Measurements from ENCODE around the gene TRAF2. TPM values are rescaled to one million over a fixed set of nuclear protein-coding genes. Genes with fewer than 3 reads are reported as not detected.
"Not testable (repeated sequence)": the region's sequence is repeated elsewhere in the genome, so short reads cannot be mapped to it uniquely, and the experiment has no call there.

Gene TRAF2
- total RNA-seq, 1 donor from 2014 or later, result 7.8 TPM

DNA sequence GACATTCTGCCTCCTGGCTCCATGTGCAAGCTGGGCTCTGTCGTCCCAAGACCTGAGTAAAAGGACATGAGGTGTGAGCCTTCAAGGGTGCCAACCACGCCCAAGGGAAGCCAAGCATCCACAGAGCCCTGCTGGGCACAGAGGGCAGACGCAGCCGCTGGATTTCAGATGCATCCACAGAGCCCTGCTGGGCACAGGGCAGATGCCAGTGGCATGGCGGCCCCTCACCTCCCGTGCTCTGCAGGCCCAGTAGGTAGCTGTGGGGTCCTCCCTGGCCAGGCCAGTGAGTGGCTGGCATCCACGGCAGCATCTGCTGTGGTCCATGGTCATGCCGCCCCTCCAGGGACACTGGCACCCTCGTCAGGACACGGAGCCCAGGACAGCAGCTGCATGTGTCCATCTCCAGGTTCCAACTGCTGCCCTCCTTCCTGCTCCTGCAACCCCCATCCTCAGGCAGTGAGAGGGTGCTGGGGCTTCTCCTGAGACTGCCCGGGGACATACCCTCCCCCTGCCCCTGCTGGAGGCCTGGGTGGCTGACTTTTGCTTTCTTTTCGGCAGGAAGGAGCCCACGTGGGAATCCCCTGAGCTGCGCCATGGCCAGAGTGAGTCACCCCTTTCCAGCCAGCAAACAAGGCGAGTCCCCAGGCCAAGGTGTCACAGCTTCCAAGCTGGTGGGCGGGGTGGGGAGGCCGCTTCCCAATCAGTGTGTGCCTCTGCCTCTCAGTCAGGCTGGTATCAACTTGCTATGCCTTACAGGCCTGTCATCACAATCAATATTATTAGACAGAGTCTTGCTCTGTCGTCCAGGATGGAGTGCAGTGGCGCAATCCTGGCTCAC lies 4.0 kb upstream of the TRAF2 start:
- DNase-seq, result no peak

DNA sequence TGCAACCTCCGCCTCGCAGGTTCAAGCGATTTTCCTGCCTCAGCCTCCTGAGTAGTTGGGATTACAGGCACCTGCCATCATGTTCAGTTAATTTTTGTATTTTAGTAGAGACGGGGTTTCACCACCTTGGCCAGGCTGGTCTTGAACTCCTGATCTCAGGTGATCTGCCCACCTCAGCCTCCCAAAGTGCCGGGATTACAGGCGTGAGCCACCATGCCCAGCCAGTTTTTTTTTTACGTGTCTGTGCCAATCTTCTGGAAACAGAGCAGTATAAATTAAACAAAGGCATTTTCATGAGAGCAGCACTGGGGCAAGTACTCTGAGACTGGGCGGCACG lies 3.4 kb upstream of the TRAF2 start:
- not testable (repeated sequence) for DNase-seq

DNA sequence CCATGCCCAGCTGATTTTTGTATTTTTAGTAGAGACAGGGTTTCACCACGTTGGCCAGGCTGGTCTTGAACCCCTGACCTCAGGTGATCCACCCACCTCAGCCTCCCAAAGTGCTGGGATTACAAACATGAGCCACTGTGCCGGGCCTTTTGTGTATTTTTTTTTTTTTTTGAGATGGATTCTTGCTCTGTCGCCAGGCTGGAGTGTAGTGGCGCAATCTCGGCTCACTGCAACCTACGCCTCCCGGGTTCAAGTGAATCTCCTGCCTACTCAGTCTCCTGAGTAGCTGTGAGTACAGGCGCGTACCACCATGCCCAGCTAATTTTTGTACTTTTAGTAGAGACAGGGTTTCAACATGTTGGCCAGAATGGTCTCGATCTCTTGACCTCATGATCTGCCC lies 2.6 kb upstream of the TRAF2 start:
- not testable (repeated sequence) for DNase-seq

DNA sequence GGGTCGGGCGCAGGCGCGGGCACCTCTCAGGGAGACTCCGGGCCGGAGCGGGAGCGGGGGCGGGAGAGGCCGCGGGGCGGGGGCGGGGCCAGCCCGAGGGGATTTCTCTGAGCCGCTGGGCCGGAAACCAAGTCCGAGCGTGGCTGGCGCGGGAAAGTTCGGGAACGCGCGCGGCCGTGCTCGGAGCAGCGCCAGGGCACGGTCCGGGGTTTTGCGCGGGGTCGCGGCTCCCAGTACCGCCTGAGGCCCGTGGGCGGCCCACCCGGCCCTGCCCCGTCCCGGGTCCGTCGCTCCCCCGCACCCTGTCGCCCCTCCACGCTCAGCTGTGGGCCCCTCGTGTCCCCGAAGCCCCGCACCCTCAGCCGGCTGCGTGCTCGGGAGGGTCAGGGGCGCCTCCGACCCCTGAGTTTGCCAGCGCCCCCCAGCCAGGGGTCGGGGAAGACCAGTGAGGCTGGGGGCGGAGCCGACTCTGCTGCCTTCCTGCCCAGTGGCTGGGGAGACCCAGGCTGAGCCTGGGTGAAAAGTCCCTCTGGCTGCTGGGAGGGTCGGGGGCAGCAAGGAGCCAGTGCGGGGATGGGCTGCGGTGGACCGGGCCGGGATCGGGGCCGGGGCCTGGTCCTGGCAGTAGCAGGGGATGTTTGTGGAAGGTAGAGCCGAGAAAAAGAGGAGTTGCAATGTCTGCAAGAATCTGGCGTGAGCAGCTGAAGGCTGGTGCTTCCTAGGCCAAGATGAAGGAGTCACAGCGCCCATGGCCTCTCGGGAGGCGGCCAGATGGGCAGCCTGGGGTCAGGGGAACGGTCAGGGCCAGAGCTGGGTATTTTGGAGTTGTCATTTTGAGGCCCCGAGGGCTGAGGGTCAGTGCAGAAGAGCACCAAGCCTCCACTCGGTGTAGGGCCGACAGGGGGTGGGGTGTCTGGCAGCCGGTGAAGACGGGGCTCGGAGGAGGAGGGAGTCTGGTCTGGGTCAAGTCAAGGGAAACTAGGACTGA lies 588 bp downstream of the TRAF2 start:
- DNase-seq, result no peak

DNA sequence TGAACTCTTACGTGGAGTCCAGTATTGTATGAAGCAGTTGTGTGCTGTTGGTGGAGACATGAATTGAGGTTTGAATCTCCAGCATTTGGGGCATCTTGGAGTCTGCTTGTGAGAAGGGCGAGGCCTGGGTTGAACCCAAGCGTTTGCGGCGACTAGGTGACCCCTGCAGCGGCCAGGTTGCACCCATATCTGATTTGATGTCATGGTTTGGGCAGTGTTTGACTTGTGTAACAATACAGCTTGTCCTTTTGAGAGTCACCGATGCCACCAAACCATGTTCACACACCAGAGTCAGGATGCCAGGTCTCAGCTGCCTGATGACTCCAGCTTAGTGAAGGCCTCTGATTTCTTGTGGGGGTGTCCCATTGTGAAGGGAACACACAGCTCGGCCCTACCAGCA lies 2.1 kb downstream of the TRAF2 start:
- no peak for DNase-seq

DNA sequence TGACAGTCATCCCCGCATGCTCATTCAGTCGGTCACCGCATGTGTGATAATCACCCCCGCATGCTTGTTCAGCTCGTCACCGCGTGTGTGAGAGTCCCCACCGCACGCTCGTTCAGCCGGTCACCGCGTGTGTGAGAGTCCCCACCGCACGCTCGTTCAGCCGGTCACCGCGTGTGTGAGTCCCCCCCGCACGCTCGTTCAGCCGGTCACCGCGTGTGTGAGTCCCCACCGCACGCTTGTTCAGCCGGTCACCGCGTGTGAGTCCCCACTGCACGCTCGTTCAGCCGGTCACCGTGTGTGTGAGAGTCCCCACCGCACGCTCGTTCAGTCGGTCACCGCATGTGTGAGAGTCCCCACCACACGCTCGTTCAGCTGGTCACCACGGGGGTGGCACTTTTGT lies 3.5 kb downstream of the TRAF2 start:
- DNase-seq, result no peak

DNA sequence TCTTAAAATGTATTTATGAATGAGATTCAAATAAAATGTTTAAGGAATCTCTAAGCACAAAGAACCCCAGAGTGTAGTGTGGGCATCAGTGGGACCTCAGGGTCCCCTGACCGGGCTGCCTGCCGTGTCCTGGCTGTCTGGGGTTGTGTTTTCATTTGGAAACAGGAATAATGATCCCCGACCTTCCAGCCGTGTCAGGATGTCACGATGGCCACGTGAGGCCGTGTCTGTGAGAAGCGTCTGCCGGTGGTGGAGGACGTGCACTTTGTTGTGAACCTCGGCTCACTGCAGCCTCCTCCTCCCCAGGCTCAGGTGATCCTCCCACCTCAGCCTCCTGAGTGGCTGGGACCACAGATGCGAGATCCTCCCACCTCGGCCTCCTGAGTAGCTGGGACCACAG lies 4.3 kb downstream of the TRAF2 start:
- no peak for DNase-seq

DNA sequence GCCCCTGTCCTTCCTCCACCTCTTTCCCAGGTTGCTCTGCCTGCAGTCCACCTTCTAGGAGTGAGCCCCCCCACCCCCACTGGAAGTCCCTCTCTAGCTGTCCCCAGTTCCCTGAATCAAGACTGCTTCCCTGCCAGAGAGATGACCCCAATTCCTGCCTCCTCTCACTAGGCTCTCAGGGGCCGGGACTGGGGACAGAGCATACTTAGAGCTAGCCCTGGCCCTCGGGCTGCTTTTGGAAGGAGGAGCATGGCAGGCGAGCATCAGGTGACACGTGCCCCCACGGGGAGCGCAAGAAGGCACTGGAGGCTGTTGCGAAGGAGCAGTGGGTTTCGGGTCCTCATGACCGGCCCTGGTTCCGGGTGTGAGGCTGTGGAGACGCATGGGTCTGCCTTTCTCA lies 9.7 kb downstream of the TRAF2 start:
- no peak for DNase-seq

DNA sequence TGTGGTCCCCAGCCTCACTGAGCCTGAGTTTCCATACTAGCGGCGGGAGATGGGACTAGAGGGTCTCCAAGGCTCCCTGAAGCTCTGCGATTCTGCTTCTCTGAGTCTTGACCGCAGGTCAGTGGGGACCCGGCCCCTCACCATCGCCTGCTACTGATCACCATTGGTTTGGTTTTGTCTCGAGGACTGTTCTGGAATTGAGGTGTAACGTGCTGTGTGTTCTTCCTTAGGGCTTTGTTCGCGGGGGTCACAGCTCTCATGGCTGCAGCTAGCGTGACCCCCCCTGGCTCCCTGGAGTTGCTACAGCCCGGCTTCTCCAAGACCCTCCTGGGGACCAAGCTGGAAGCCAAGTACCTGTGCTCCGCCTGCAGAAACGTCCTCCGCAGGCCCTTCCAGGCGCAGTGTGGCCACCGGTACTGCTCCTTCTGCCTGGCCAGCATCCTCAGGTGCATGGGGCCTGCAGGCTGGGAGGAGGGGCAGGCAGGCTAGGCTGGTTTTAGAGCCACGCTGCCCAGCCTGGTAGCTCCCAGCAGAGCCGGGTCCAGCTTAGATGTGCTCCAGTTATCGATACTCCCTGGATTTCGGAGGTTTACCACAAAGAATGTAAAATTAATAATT lies 12.3 kb downstream of the TRAF2 start:
- DNase-seq, result no peak

DNA sequence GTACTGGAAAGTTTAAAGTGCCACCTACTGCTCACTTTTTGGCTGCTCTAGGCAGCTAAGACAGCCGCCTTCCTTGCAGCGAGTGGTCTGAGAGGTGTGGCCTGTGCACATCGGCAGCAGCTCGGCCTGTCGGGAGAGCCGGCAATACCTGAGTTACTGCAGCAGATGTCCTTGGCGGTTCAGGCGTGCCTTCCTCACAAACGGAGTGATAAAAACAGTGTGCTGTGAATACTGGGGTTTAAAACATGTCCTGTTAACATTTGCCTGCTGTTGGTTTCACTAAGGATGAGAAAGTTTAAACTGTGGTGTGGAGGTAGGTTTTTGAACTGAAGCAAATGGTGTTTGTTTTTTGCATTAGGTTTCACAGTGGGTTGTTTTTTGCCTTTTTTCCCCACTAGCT lies 12.9 kb downstream of the TRAF2 start:
- no peak for DNase-seq

DNA sequence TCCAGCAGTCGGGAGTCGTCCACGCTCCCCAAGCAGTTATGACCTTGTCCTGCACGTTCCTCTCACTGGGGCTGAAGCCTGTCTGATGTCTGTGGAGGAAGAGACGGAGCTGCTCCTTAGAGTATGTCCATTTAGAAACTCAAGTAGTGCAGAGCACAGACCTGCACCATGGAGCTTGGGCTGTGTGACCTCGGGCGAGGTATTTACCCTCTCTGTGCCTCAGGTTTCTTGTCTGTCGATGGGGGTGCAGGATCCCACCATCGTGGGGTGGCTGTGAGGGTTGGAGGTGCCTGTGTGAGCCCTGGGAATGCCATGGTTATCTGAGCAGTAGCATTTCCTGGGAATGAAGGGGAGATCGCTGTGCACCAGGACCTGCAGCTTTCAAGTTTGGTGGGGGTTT lies 14.2 kb downstream of the TRAF2 start:
- no peak for DNase-seq

DNA sequence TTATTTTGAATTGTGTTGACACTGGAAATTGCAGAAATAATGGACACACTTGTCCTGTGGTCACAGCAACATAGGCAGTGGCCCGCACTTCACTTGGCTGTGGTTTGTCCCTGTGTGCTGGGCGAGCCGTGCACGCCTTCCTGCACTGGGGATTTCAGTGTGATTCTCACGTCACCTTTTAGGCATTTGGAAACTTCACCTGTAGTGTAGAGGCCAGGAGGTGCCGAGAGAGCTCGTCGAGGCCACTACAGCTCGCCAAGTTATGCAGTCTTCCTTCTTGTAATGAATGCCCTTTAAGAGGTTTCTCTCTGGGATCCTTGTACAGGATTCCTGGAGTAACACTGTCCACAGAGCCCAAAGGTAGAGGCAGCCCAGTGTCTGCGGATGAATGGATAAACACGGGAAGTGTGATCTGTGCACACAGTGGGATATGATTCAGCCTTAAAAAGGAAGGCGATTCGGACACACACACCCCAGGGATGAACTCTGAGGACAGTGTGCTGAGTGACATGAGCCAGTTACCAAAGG lies 14.7 kb downstream of the TRAF2 start:
- DNase-seq, result no peak

DNA sequence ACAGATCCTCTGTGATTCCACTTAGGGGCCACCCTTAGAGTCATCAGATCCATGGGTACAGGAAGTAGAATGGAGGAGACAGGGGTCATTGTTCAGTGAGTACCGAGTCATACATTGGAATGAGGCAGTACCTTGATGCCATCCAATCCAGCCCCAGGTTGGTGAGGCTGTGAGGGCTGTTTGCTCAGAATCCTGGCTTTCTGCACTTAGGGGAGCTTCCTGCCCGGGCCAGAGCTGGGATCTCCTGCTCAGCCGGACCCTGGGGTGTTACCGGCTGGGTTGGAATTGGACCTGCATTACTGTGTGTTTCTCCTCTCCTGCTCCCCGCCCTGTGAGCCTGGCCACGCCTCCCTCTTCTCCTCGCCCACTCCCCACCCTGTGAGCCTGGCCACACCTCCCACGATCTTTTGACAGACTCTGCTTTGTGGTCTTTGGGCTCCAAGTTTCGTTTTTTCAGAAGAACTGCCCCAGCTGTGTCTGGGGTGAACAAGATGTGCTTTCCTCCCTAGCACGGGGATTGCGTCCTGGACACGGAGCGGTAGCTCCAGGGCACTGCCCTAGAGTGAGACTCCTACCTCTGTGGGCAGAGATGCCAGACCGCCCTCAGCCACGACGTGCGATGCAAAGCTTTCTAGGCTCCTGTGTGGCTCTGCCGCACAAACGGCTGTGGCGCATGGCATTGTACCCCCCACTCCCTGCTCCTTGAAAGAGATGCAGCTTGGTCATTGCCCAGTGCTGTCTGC lies 15.4 kb downstream of the TRAF2 start:
- no peak for DNase-seq

DNA sequence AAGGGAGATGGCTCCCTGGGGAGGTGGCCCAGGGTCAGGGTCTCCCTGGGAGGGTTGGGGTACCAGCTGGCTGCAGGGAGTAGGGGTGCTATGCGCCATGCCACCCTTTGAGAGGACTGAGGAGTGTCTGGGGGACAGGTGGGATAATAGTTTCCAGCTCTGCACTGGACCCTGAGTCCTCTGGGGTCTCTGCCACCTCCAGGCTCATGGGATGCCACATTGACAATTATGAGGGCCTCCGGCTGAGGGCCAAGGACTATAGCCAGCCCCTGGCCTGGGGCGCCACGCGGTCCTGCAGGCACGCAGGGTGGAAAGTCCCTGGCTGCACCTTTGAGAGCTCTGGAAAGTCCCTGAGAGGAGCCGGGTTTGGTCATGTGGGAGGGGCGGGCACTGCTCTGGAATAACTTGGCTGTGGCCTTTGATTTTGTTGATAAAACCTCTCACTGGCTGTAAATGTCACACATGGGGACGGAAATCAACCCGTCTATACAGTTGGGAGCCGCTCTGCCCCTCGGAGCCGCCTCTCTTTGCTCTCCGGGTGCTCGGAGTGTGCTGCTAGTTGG lies 16.0 kb downstream of the TRAF2 start:
- no peak for DNase-seq

DNA sequence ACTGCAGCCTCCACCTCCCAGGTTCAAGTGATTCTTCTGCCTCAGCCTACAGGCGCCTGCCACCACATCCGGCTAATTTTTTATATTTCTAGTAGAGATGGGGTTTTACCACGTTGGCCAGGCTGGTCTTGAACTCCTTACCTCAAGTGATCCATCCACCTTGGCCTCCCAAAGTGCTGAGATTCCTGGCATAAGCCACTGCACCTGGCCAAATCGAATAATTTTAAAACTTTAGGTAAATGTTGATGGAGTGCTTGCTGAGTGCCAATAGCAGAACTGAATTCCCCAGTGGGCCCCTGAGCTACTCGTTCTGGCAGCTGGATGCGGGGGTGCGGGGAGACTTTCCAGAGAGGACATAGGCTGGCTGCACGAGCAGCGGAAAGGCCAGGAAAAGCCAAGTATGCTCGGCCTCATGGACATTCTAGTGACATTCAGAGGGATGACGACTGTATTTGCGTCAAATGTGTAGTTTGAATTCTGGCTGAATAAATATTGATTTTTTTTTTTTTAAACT lies 16.8 kb downstream of the TRAF2 start:
- DNase-seq, result no peak

DNA sequence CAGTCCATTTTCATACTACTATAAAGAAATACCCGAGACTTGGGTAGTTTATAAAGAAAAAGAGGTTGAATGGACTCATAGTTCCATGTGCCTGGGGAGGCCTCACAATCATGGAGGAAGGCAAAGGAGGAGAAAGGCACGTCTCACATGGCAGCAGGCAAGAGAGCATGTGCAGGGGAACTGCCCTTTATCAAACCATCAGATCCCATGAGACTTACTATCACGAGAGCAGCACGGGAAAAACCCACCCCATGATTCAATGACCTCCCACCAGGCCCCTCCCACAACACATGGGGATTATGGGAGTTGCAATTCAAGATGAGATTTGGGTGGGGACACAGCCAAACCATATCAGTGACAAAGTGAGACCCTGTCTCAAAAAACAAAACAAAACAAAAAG lies 19.9 kb downstream of the TRAF2 start:
- DNase-seq, result no peak

DNA sequence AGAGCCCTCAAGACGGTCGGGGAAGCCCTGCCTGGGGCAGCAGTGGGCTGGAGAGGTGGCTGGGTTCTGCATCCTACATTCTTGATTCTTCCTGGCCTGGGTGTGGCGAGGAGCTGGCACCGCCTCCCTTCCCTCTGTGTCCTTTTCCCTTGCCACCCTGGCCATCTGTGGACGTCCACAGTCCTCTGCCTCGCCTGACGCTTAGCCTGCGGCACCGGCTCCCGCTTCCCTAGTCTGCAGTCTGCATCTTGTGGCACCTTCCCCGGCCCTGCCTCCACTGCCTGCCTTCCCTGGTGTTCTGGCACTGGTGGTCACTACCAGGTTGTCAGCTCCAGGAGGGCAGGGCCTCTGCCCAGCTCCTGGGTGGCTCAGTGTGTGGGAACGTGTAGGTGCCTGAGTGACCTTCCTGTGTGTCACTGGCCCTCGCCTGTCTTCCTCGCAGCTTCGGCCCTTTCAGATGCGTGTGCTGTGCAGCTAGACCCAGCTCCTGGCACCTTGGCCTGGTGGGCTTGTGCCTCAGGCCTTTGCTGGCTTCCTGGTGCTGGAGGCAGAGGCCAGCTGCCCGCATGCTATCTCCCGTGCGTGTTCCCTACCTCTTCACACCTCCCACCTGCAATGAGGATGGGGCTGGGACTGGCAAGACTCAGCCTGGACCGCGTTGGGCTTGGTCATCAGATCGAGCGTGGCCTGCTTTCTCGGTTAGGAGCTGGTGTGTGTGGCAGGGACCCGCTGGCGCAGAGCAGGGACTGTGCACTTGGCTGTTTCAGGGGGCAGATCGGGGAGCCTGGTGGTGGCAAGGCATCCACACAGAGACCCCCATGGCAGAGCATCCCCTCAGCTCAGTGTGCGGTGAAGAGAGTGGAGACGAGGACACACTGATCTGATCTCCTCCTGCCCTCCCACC lies 20.9 kb downstream of the TRAF2 start:
- no peak for DNase-seq

DNA sequence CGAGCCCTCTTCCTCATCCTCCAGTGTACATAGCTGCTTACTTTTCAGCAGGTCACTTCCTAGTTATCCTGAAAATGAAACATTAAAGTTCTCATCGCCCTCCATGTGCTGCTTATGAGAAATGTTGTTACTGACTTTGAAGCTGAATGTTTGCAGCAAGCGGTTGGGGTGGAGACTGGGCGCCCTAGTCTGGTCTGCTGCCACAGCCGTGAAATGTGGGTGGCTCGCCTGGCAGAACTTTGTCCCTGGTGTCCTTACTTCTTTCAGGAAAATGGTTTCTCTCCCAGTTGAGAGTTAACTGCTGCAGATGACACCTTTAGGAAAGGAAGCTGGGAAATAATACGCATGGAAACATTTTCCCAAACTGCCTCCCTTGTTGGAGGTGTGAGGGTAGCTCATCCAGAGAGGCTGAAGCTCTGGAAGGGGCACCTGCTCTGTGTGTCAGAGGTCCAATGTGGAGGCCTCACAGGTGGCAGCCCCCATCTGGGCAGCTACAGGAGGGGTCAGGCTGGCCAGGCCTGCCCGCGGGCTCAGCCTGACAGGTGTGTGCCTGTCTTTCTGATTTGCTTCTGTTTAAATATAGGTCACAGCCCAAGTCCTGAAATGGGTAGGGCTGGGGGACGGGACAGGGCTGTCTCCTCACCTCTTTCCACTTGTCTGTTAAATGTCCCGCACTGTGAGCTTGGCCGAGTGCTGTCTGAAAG lies 24.0 kb downstream of the TRAF2 start:
- DNase-seq, result no peak

DNA sequence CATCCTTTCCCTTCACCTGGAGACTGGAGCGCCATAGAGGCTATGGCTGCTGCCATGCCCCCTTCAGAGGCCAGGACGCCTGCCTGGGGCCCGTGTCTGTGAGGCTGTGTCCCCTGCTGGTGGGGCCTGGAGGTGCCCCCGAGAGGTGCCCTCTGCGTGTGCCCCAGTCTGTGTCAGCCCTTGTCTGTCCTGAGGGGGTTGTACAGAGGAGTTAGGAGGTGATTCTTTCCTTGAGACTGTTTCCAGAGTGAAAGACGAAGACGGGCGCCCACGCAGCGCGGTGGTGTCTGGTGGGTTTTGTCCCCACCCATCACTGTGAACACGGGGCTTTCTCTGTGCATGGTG lies 24.6 kb downstream of the TRAF2 start:
- no peak for DNase-seq
